KMS-11 (cell line): ENCODE data around the gene XRCC5.

Source experiments
- H2AFZ ChIP-seq: fragments of 200-600 bp; sonication (generic); 2 replicates; pipeline ENCODE4 v1.6.1; 2016; ENCODE audit warnings: antibody characterized with exemption, mixed run types, low read depth
- H3K27ac ChIP-seq: fragments of 200-600 bp; sonication (generic); 2 replicates; pipeline ENCODE4 v1.6.1; 2016; ENCODE audit warnings: mild to moderate bottlenecking, mixed run types
- H3K27me3 ChIP-seq: fragments of 200-600 bp; sonication (generic); 2 replicates; pipeline ENCODE4 v1.6.1; 2017; ENCODE audit warnings: mild to moderate bottlenecking, low read depth, mixed run types, moderate library complexity; ENCODE audit not compliant: insufficient read depth
- H3K36me3 ChIP-seq: fragments of 200-600 bp; sonication (generic); 2 replicates; pipeline ENCODE4 v1.6.1; 2017; ENCODE audit warnings: mild to moderate bottlenecking, mixed run types; ENCODE audit not compliant: insufficient read depth
- H3K4me1 ChIP-seq: fragments of 200-600 bp; sonication (generic); 2 replicates; pipeline ENCODE4 v1.6.1; 2016; ENCODE audit warnings: mild to moderate bottlenecking, low read depth, mixed run types; ENCODE audit not compliant: poor library complexity, severe bottlenecking
- H3K4me2 ChIP-seq: fragments of 200-600 bp; sonication (generic); 2 replicates; pipeline ENCODE4 v1.7.0; 2016; ENCODE audit warnings: mild to moderate bottlenecking, mixed run types
- H3K4me3 ChIP-seq: fragments of 200-600 bp; sonication (generic); IDR thresholded peaks from 2 replicates; pipeline ENCODE4 v1.6.1; 2017; ENCODE audit warnings: low read depth, low read length, mixed read lengths; ENCODE audit not compliant: insufficient read depth
- H3K79me2 ChIP-seq: fragments of 200-600 bp; sonication (generic); 2 replicates; pipeline ENCODE4 v1.6.1; 2016; ENCODE audit warnings: low read depth, mixed run types; ENCODE audit not compliant: insufficient read depth
- H3K9ac ChIP-seq: fragments of 200-600 bp; sonication (generic); 2 replicates; pipeline ENCODE4 v1.6.1; 2016; ENCODE audit warnings: mild to moderate bottlenecking, mixed run types
- H4K20me1 ChIP-seq: fragments of 200-600 bp; sonication (generic); 2 replicates; pipeline ENCODE4 v1.6.1; 2016; ENCODE audit warnings: mild to moderate bottlenecking, mixed run types; ENCODE audit not compliant: insufficient read depth
- CTCF ChIP-seq: fragments of 200-600 bp; sonication (generic); conservative IDR thresholded peaks from 2 replicates; pipeline ENCODE4 v1.6.1; 2017; ENCODE audit warnings: low read depth, mild to moderate bottlenecking, antibody characterized with exemption, low read length, moderate library complexity, mixed read lengths

The XRCC5 gene

GRCh38 chr2:216130346-216130971 lies 21.3 kb downstream of the XRCC5 start:
- Histone ChIP-seq H3K79me2 (peaks cover 38% of the 10 kb centered on the region), H4K20me1 (peaks cover 3% of the 10 kb centered on the region; the same call in 1 of the 2 replicates)

DNA sequence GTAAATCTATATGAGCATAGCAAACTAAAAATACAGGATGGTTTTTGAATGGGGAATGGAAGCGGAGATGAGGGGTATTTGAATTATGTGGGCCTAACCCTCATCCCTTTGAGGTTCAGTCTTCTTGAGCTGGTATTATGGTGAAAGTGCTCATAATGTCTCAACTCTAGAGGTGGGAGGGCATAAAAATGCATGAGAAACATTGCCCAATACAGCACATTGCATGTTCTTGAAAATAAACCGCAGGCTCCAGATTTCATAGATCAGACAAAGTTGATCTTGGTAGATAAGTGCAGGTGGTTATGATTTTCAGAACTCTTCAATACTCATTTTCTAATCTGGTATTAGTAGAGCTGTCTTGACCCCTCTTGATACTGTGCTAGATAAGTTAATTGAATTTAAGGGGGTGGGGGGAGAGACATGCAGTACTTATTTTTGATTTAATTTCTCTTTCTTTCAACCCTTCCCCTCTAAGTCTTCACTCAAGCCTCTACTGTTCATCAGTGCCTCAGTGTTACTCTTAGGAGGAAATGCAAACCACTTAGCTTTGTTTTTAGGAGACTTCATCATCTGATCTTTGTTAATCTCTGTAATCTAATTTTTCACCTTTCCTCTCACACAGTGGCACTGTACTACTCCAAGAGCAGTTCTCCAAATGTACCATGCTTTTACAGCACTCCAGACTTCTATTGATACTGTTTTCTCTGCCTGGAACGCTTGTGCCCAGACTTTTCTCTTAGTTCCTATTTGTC lies 22.2 kb downstream of the XRCC5 start:
- peaks cover 3% of the 10 kb centered on the region; the same call in 1 of the 2 replicates for H4K20me1 ChIP-seq
- H2AFZ ChIP-seq = no peak overlapping the region
- no peak overlapping the region for H3K4me3 ChIP-seq
- no peak overlapping the region for H3K4me2 ChIP-seq
- no peak overlapping the region for H3K9ac ChIP-seq
- peaks cover 19% of the 10 kb centered on the region for H3K4me1 ChIP-seq
- TF ChIP-seq CTCF = no peak
- no peak overlapping the region for H3K27ac ChIP-seq
- peaks cover 35% of the 10 kb centered on the region for H3K79me2 ChIP-seq
- no peaks in the 10 kb centered on the region for H3K27me3 ChIP-seq
- peaks cover 33% of the 10 kb centered on the region; the same call in 1 of the 2 replicates for H3K36me3 ChIP-seq

More at GRCh38 chr2:216130346-216130971, 21.3 kb downstream of the XRCC5 start:
- H3K27me3 ChIP-seq = no peaks in the 10 kb centered on the region
- TF ChIP-seq CTCF = no peak
- H3K4me1 ChIP-seq = peaks cover 19% of the 10 kb centered on the region
- H3K4me3 ChIP-seq = no peak overlapping the region
- no peak overlapping the region for H2AFZ ChIP-seq
- H3K36me3 ChIP-seq = peaks cover 37% of the 10 kb centered on the region; the same call in 1 of the 2 replicates
- no peak overlapping the region for H3K4me2 ChIP-seq
- no peak overlapping the region for H3K27ac ChIP-seq
- H3K9ac ChIP-seq = no peak overlapping the region

DNA sequence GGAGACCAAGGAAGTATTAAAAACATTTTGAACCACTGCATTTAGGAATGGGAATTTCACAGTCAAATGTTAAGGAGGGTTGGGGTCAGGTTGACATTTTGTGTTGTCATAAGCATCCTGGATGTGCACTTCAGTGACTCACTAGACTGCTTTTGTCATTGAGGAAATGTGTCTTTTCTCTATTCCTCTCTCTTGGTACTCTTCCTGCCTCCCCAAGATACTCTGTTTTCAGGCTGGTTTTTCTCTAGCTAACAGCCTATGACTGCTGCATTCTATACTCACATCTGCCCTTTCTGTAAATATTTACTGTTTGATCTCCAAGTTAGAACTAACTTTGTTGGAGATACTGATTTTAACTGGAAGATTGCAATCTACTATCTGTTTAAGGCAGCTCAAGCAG lies 23.4 kb downstream of the XRCC5 start:
- no peaks in the 10 kb centered on the region for H3K27me3 ChIP-seq
- H4K20me1 ChIP-seq = peaks cover 3% of the 10 kb centered on the region; the same call in 1 of the 2 replicates
- peaks cover 19% of the 10 kb centered on the region for H3K4me1 ChIP-seq
- H3K79me2 ChIP-seq = peaks cover 33% of the 10 kb centered on the region
- H3K36me3 ChIP-seq = peaks cover 27% of the 10 kb centered on the region; the same call in 1 of the 2 replicates
- H3K4me3 ChIP-seq = no peak overlapping the region
- TF ChIP-seq CTCF = no peak
- H3K27ac ChIP-seq = no peak overlapping the region
- H2AFZ ChIP-seq = no peak overlapping the region
- H3K9ac ChIP-seq = no peak overlapping the region
- H3K4me2 ChIP-seq = no peak overlapping the region

DNA sequence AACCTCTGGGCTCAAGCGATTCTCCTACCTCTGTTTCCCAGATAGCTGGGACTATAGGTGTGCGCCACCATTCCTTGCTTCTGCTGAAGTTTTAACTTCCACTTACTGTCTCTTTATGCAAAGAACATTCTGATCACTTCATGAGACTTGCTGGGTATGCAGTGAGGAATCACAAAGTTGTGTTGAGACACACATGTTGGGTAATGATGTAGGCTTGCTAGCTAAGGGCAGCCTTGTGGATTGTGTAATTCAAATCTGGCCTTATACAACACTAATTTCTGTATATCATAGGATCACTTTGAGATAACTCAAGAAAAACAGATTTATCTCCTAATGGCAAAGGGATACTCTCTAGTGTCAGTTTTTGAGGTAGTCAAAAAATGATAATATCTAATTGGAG lies 24.2 kb downstream of the XRCC5 start:
- H3K9ac ChIP-seq = no peak overlapping the region
- peaks cover 34% of the 10 kb centered on the region; the same call in 1 of the 2 replicates for H3K36me3 ChIP-seq
- H4K20me1 ChIP-seq = 0 out of 2 replicates have a peak, but pooled peaks cover under 1% of the 10 kb centered on the region
- H2AFZ ChIP-seq = no peak overlapping the region
- H3K4me3 ChIP-seq = no peak overlapping the region
- H3K79me2 ChIP-seq = peaks cover 25% of the 10 kb centered on the region
- peaks cover 22% of the 10 kb centered on the region for H3K4me1 ChIP-seq
- no peak for TF ChIP-seq CTCF
- H3K27me3 ChIP-seq = no peaks in the 10 kb centered on the region
- no peak overlapping the region for H3K4me2 ChIP-seq
- no peak overlapping the region for H3K27ac ChIP-seq
